ENCODE data around the gene BRIX1.

BRIX1 gene

GRCh38 chr5:34913072-34913471 lies 2.4 kb upstream of the BRIX1 start:
- no peak overlapping the region for H3K4me3 ChIP-seq (IDR thresholded peaks at IDR 0.05; ENCODE audit: insufficient read depth, low read depth, low read length)
- no peaks in the 10 kb centered on the region for H4K20me1 ChIP-seq (ENCODE audit: insufficient read depth)
- no peaks in the 10 kb centered on the region for H3K27me3 ChIP-seq (ENCODE audit: insufficient read depth, low read depth)
- peak overlapping the region; percentile 94; the same call in 1 of the 2 replicates for H3K4me2 ChIP-seq
- no peak for TF ChIP-seq CTCF (conservative IDR thresholded peaks at IDR 0.05; ENCODE audit: low read depth, low read length)
- peaks cover 10% of the 10 kb centered on the region; the same call in 1 of the 2 replicates for H3K36me3 ChIP-seq (ENCODE audit: insufficient read depth)
- no peak overlapping the region for H3K27ac ChIP-seq
- H2AFZ ChIP-seq (ENCODE audit: low read depth): no peak overlapping the region
- H3K79me2 ChIP-seq (ENCODE audit: insufficient read depth, low read depth): peaks cover 56% of the 10 kb centered on the region
- H3K4me1 ChIP-seq (ENCODE audit: low read depth, poor library complexity, severe bottlenecking): peaks cover 26% of the 10 kb centered on the region
- no peak overlapping the region for H3K9ac ChIP-seq

- H3K9ac ChIP-seq: peak overlapping the region; percentile 98
- no peak overlapping the region for H3K4me3 ChIP-seq (IDR thresholded peaks at IDR 0.05; ENCODE audit: insufficient read depth, low read depth, low read length)
- TF ChIP-seq CTCF (conservative IDR thresholded peaks at IDR 0.05; ENCODE audit: low read depth, low read length): no peak
- peaks cover 73% of the 10 kb centered on the region for H3K79me2 ChIP-seq (ENCODE audit: insufficient read depth, low read depth)
- H3K4me2 ChIP-seq: peak overlapping the region; percentile 94
- peak overlapping the region; percentile 51 for H2AFZ ChIP-seq (ENCODE audit: low read depth)
- peaks cover 41% of the 10 kb centered on the region for H3K4me1 ChIP-seq (ENCODE audit: low read depth, poor library complexity, severe bottlenecking)
- peak overlapping the region; percentile 84 for H3K27ac ChIP-seq
- H4K20me1 ChIP-seq (ENCODE audit: insufficient read depth): no peaks in the 10 kb centered on the region
- H3K36me3 ChIP-seq (ENCODE audit: insufficient read depth): peaks cover 14% of the 10 kb centered on the region; the same call in 1 of the 2 replicates
- no peaks in the 10 kb centered on the region for H3K27me3 ChIP-seq (ENCODE audit: insufficient read depth, low read depth)
These were observed 806 bp upstream of the BRIX1 start for GRCh38 chr5:34914671-34915138.

- Histone ChIP-seq H3K36me3 (ENCODE audit: insufficient read depth) (peaks cover 22% of the 10 kb centered on the region; the same call in 1 of the 2 replicates), H2AFZ (ENCODE audit: low read depth) (peak overlapping the region; percentile 51)
These were observed 313 bp downstream of the BRIX1 start for GRCh38 chr5:34915856-34916192.

GRCh38 chr5:34916518-34916917 lies 1.0 kb downstream of the BRIX1 start:
- TF ChIP-seq CTCF (conservative IDR thresholded peaks at IDR 0.05; ENCODE audit: low read depth, low read length): no peak
- Histone ChIP-seq H3K4me3 (IDR thresholded peaks at IDR 0.05; ENCODE audit: insufficient read depth, low read depth, low read length) (no peak overlapping the region), H3K79me2 (ENCODE audit: insufficient read depth, low read depth) (peaks cover 89% of the 10 kb centered on the region), H3K27me3 (ENCODE audit: insufficient read depth, low read depth) (no peaks in the 10 kb centered on the region), H3K9ac (peak overlapping the region; percentile 98), H2AFZ (ENCODE audit: low read depth) (no peak overlapping the region), H3K4me1 (ENCODE audit: low read depth, poor library complexity, severe bottlenecking) (peaks cover 41% of the 10 kb centered on the region), H4K20me1 (ENCODE audit: insufficient read depth) (no peaks in the 10 kb centered on the region), H3K27ac (peak overlapping the region; percentile 84), H3K36me3 (ENCODE audit: insufficient read depth) (peaks cover 18% of the 10 kb centered on the region; the same call in 1 of the 2 replicates), H3K4me2 (peak overlapping the region; percentile 72)

More at GRCh38 chr5:34915856-34916192, 313 bp downstream of the BRIX1 start:
- Histone ChIP-seq H3K4me2 (peak overlapping the region; percentile 72; the same call in 1 of the 2 replicates), H3K9ac (peak overlapping the region; percentile 98), H3K4me1 (ENCODE audit: low read depth, poor library complexity, severe bottlenecking) (peaks cover 41% of the 10 kb centered on the region), H4K20me1 (ENCODE audit: insufficient read depth) (no peaks in the 10 kb centered on the region), H3K4me3 (IDR thresholded peaks at IDR 0.05; ENCODE audit: insufficient read depth, low read depth, low read length) (no peak overlapping the region), H3K27me3 (ENCODE audit: insufficient read depth, low read depth) (no peaks in the 10 kb centered on the region), H3K27ac (peak overlapping the region; percentile 84), H3K79me2 (ENCODE audit: insufficient read depth, low read depth) (peaks cover 84% of the 10 kb centered on the region)
- no peak for TF ChIP-seq CTCF (conservative IDR thresholded peaks at IDR 0.05; ENCODE audit: low read depth, low read length)

All from KMS-11 (cell line).